GM21381 (cell line): ENCODE results near the gene SPDYE2B.
"Not testable (repeated sequence)": the region's sequence is repeated elsewhere in the genome, so short reads cannot be mapped to it uniquely, and the experiment has no call there.

ENCODE experiments used
- ATAC-seq: cut with Tn5 transposase; IDR thresholded peaks from one replicate; pipeline ENCODE4 v1.9.1; 2021; ENCODE audit warnings: mild to moderate bottlenecking, moderate library complexity; ENCODE audit not compliant: unreplicated experiment

SPDYE2B gene

GRCh38 chr7:102649924-102650323 is at the start of gene SPDYE2B:
Gene SPDYE2B (plus strand): TSS chr7:102650319. CDS start chr7:102652349, 2,030 bp downstream.
- not testable (repeated sequence) for ATAC-seq

- not testable (repeated sequence) for ATAC-seq
Observed at GRCh38 chr7:102602317-102602716, 47.8 kb upstream of the SPDYE2B start.

GRCh38 chr7:102604431-102605145 is 45.5 kb upstream of the SPDYE2B start:
- ATAC-seq: not testable (repeated sequence)

- ATAC-seq: not testable (repeated sequence)
Observed at GRCh38 chr7:102606848-102607247, 43.3 kb upstream of the SPDYE2B start.

GRCh38 chr7:102609734-102610133 is 40.4 kb upstream of the SPDYE2B start:
- not testable (repeated sequence) for ATAC-seq

GRCh38 chr7:102610441-102610840 is 39.7 kb upstream of the SPDYE2B start:
- not testable (repeated sequence) for ATAC-seq

GRCh38 chr7:102611013-102611674 is 39.0 kb upstream of the SPDYE2B start:
- ATAC-seq: peak; percentile 33

- not testable (repeated sequence) for ATAC-seq
Observed at GRCh38 chr7:102611675-102612325, 38.3 kb upstream of the SPDYE2B start.

- peak; percentile 50 for ATAC-seq
Observed at GRCh38 chr7:102613575-102614345, 36.4 kb upstream of the SPDYE2B start.

- ATAC-seq: peak; percentile 17
Observed at GRCh38 chr7:102614346-102614697, 35.8 kb upstream of the SPDYE2B start.

- not testable (repeated sequence) for ATAC-seq
Observed at GRCh38 chr7:102614873-102615272, 35.2 kb upstream of the SPDYE2B start.

- ATAC-seq: peak; percentile 15
Observed at GRCh38 chr7:102615930-102616329, 34.2 kb upstream of the SPDYE2B start.

- peak; percentile 73 for ATAC-seq
Observed at GRCh38 chr7:102616507-102617125, 33.5 kb upstream of the SPDYE2B start, which contains the start of gene RASA4. Gene RASA4 (minus strand): TSS chr7:102616756. CDS start chr7:102616689, 67 bp downstream.

GRCh38 chr7:102618122-102618521 is 32.0 kb upstream of the SPDYE2B start:
- ATAC-seq: not testable (repeated sequence)

- ATAC-seq: not testable (repeated sequence)
Observed at GRCh38 chr7:102627271-102627904, 22.7 kb upstream of the SPDYE2B start.

GRCh38 chr7:102630622-102631021 is 19.5 kb upstream of the SPDYE2B start:
- not testable (repeated sequence) for ATAC-seq

GRCh38 chr7:102634299-102634698 is 15.8 kb upstream of the SPDYE2B start:
- ATAC-seq: not testable (repeated sequence)

- not testable (repeated sequence) for ATAC-seq
Observed at GRCh38 chr7:102635354-102635753, 14.8 kb upstream of the SPDYE2B start.

- ATAC-seq: not testable (repeated sequence)
Observed at GRCh38 chr7:102636956-102637355, 13.2 kb upstream of the SPDYE2B start.

- ATAC-seq: not testable (repeated sequence)
Observed at GRCh38 chr7:102638848-102639247, 11.3 kb upstream of the SPDYE2B start.
